Epidermal melanocyte (primary cell): ENCODE results near the gene NOTCH1.
"Not testable (repeated sequence)": the region's sequence is repeated elsewhere in the genome, so short reads cannot be mapped to it uniquely, and the experiment has no call there.

Experiments
- DNase-seq: peaks from one replicate; pipeline ENCODE4 v3.0.0; 2011; ENCODE audit warnings: low spot score; ENCODE audit not compliant: insufficient read length

NOTCH1 gene

DNA sequence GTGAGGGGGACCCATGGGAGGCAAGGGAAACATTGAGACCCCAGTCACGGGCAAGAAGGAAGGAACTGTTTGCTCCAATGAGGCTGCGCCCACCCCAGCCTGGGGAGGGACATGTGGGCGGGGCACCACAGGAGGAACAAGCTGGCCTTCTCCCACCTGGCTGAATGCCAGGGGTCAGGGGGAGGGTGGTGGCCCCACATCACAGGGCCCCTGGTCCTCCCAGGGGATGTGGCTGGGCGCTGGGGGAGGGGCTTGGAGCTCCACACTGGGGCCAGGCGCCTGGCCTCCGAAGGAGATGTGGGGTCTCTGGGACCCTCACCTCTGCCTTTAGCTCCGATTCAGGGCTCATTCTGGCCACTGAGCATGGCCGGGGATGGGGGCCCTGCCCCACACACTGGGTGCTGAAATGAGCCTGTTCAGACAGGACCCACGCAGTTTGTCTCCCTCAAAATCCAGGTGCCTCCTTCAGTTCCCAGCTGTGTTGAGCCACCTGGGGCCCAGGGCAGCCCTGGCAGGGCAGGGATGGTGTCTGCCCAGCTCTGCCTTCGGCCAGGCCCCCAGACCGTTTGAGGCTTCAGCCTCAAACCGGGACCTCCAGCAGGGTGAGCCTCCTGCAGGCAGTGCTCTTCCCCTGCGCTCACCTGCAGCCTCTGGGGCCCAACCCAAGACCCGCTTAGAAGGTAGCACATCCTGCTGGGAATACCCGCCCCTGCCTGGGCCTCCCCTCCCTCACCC is 33.2 kb upstream of the NOTCH1 start:
- no peak for DNase-seq

DNA sequence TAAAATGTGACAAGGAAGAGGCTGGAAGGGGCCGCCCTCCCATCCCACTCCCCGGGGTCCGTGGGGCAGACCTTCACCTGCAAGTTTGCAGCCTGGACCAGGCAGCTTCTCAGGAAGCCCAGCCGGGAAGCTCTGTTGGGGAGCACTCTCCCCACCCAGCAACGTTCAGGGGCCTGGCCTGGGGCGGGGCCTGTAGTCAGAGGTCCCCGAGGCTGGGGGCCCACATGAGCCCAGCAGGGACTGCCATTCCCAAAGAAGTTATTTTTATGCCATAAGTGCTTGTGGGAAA is 32.7 kb upstream of the NOTCH1 start:
- no peak for DNase-seq

DNA sequence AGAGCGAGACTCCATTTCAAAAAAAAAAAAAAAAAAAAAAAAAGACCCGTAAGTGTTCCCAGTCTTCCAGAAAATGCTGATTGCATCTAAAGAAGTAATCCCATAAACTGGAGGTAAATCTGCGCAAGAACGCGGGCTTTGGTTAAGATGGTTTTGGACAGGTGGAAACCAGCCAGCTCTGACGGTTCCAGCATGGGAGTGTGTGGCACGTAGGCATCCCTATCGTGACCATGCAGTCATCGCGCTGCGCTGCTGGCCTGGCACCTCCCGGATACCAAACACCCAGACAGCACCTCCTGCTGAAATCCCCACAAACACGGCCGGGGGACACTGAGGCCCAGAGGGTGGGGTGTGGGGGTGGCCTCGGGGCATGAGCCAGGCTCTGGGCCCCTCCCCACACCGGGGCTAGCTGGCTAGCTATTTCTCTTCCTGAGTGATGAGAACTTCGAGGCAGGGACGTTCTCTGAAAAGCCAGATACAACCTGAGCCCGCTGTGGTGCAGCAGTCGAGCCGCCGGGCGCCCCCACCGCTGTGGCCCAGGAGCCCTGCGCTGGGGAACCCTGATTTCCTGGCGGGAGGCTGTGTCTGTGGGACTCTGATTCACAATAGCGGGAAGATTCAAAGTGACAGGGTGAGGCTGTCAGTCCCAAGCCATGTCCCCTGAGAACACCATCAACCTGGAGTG is 32.2 kb upstream of the NOTCH1 start:
- DNase-seq = no peak

DNA sequence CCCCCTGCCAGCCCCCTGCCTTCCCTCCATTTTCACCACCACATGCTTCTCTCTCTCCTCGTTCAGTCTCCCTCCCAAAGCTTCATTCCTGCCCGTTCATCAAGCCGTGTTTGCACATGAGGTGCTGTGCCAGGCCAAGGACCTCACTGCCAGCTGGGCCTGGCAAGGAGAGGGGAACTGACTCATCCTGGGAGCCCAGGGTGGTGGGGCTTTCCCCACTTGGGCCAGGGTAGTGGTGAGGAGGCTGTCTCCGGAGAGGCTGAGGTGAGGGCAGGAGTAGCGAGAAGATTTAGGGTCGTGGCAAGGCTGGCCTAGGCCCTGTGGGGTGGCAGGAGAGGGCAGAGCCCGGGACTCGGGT is 30.4 kb upstream of the NOTCH1 start:
- DNase-seq = no peak

DNA sequence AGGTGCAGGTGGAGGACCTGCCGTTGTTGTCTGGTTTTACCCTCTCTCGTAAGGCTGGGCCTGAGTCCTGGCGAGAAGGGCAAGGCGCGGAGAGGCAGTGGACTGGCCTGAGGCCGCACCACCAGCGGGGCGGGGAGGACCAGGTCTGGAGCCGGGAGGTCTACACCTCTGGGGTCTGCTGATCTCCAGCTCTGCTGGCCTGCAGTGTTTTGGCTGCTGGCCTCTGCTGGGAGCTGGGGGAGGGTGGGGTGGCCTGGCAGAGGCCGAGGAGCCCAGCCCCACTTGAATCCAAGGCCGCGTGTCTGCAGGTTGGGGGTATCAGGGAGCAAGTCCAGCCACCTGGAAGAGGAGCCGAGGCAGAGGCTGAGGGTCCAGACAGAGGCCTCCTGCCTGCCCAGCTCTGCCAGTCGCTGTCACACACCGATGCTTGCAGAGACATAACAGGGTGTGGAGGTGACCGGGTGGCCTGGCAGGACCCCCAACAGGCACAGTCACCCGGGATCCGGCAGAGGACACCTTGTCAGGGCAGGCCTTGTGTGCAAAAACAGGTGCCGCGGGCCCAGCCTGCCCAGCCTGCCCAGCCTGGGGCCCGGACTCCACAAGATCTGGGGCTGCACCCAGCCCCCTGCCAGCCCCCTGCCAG is 29.9 kb upstream of the NOTCH1 start:
- DNase-seq = no peak

DNA sequence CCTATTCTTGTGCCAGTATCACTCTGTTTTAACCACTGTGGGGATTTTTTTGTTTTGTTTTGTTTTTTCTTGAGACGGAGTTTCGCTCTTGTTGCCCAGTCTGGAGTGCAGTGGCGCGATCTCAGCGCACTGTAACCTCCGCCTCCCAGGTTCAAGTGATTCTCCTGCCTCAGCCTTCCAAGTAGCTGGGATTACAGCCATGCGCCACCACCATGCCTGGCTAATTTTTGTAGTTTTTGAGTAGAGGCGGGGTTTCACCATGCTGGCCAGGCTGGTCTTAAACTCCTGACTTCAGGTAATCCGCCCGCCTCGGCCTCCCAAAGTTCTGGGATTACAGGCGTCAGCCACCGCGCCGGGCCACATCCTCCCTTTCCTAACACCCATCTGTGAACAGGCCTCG is 28.8 kb upstream of the NOTCH1 start:
- DNase-seq = not testable (repeated sequence)

DNA sequence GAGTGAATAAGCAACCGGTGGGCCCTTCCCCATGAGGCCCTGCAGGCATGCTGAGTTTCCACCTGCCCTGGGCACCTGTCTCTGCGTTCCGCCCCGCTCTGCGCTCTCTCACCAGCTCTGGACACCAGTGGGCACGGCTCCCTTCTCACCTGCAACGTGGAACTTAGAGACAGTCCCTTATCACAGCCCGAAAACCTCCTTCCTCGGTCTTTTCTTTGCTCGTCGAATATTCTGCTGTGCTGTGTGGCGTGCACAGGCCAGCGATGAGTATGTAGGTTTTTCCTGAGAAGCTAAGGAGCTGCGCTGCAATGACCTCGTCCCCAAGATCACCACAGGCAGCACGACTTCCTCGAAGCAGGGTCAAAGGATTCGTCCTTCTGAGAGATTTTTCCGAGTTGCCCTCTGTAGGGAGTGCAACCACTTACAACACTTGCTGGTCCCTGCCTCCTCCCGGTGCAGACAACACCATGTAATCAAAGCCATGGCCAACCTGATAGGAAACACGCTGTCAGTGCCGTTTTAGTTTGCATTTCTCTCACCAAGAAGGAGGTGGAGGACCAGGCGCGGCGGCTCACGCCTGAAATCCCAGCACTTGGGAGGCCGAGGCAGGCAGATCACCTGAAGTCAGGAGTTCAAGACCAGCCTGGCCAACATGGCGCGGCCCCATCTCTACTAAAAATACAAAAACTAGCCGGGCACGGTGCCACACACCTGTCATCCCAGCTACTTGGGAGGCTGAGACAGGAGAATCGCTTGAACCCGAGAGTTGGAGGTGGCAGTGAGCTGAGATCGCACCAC is 27.2 kb upstream of the NOTCH1 start:
- DNase-seq = no peak

DNA sequence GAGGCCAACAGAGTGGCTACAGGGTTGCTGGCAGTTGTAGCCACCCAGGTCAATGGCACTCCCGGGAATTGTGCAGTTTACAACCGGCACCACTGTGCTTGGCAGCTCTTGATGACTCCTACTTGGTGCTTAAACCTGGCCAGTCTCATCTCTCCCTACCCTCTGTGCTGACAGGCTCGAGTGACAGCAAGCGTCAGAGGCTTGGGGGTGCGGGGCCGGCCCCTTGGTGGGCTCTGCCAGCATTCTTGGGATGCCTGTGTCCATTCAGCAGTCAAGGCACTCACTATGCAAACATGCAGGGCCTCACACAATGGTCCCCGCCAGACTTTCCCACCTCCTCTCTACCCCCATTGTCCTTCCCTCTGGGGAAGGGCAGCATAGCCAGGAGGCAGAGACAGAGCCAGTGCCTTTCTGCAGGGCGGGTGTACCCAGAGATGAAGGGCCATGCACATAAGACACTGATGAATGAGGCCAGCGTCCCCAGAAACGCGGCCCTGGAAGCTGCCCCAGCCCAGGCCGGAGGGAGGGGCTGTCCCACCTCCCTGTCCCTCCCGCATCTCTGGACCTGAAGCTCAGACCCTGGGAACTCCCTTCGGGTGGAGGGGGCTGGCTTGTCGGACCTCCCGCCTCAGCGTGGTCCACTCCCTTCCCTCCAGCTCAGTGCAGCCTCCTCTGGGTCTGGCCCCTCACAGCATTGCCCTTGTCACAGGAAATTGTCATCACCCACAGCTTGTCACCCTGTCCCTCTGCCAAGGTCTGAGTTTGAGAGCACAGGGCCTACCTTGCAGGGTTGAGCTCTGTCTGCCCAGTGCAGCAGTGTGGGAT is 26.4 kb upstream of the NOTCH1 start:
- peak; percentile 54 for DNase-seq

DNA sequence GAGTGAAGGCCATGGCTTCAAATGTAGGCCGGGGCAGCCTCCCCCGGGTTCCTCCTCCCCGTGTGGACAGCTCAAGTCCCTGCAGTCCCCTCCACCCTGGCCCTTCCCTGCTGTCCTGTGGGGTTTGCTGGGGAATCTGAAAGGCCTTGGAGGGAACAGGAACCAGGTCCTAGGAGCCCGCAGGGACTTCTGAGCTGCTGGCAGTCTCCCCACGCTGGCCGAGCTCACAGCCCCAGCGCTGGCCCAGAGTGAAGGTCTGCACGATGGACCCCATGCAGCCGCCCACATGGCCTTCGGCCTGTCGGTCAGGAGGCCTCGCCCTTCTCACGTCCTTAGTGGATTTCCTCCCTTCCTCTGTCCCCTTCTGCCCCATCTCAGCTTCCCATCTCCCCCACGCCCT is 25.7 kb upstream of the NOTCH1 start:
- DNase-seq = no peak

DNA sequence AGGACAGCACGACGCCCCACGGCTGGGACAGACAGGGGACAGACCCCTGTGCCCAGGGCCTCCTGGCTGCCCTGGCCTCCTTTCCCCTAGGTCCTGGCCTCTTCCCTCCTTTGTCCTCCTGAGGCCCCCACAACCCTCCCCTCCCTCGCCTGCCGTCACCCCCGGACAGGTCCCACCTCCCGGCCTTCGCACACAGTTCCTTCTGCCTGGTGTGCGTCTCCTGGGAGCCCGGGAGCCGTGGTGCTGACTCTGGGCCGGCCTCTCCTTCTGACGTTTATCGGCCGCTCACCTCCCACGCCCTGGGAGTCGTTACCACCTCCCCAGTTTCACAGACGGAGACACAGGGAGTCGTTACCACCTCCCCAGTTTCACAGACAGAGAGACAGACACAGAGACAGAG is 25.1 kb upstream of the NOTCH1 start:
- no peak for DNase-seq

DNA sequence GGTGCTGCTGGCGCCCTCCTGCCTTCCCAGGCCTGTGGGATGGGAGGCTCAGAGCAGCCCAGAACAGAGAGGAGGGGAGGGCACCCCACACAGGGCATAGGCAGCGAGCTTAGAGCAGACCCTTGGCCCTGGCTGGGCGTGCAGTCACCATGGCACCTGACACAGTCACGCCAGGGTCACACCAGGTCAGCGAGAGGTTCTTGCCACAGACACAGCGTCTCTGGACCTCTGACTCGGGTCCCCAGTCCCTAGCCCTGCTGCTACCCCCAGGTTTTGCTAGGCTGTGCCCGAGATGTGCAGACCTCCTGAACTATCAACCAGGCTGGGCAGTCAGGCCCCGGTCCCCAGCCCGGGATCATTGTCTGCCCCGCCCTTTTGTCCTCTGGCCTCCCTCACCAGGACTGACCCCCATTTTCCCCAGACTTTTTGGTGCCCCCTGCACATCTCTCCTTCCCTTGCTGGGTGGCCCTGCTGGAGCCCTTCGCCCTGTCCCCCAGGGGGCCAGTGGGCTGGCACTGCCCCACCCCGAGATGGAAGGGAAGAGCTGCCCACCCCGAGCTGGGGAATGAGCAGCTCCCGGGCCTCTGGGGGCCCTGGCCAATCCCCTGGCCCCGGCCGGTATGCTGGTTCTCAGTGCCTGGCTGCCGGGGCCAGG is 24.5 kb upstream of the NOTCH1 start:
- DNase-seq = no peak

DNA sequence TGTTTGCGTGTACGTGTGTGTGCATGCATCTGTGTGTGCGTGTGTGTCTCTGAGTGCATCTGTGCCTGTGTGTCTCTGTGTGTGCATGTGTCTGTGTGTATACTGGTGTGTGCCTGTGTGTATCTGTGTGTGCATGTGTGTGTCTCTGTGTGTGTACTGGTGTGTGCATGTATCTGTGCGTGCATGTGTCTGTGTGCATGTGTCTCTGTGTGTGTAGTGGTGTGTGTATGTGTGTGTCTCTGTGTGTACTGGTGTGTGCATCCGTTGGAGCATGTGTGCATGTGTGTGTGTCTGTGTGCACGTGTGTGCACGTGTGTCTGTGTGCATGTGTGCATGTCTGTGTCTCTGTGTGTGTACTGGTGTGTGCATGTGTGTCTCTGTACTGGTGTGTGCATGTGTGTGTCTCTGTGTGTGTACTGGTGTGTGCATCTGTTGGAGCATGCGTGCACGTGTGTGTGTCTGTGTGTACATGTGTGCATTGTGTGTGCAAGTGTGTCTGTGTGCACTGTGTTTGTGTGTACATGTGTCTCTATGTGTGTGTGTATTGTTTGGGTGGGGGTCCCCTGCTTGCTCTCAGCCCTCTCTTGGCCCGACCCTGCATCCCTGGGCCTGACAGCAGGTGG is 23.8 kb upstream of the NOTCH1 start:
- DNase-seq = no peak

DNA sequence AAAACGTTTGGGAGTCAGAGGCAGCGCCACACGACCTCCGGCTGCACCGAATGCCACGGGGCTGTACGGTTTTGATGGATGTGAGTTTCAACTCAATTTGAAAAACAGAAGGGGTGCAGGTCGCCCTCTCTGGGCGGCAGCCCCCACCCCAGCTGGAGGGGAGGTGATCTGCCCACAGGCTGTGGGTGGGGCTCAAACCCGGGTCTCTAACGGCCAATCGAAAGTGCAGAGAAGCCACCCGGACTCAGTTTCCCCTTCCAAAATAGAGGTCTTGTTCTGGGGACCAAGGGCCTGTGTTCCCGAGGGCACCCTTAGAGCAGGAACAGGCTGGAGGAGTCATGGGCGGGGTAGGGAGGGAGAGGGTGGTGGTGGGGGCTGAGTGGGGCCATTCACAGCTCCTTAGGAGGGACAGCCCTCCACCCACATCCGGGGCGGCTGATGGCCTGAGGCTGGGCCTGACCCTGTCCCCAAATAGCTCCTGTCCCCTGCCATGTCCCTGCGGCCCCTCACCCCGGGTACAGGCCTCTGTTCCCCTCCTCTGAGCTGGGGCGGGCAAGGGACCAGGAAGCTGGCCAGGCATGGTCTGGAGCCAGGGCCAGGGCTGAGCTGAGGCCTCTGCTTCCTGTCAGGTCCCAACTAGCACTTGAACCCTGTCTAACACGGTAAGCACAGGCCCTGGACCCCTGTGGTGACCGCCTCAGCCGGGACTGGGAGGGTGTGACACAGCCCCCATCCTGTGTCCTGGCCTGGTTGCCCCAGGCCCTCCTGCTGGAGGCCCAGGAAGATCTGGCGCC is 22.6 kb upstream of the NOTCH1 start:
- DNase-seq = no peak

DNA sequence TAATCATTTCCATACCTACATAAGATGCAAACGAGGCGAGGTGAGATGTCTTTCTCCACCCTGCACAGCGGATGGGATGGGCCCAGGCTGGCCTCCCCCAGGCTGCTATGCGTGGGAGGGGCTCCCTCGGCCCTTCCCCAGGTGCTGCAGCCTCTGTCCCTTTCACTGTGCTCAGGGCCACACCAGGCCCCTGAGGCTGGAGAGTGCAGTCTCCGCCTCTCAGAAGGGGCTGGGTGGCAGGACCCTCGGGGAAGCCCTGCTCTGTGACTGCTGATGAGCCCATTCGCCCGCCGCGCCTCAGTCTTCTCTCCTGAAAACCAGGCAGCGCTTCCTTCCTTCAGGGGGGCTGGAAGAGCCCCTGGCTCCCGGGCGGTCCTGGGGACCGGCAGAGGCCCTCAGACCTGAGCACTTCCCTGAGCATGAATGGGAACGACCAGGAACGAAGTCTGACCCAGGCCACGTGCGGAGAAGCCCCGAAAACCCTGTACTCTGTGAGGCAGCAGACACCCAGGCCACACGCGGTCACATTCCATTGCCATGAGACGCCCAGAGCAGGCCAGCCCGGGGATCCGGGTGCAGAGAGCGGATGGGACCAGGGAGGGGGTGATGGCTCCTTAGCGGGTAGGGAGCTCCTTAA is 21.9 kb upstream of the NOTCH1 start:
- peak; percentile 83 for DNase-seq

DNA sequence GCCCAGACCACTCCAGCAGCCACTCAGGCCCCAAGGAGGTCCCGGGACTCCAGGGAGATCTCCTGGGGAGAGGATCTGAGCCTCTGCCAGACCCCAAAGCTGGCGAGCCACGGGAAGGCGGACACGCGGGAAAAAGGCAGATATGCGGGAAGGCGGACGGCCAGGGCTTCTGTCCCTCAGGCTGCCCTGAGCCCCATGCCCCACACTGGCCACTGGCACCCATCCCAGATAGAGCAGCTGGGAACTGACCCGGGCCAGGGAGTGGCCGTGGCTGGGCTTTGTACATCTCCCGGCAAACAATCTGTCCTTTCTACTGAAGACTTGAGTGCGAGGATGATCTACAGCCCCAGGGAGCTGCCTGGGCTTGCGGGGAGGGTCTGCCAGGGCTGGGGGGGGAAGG is 21.1 kb upstream of the NOTCH1 start:
- DNase-seq = peak; percentile 86

DNA sequence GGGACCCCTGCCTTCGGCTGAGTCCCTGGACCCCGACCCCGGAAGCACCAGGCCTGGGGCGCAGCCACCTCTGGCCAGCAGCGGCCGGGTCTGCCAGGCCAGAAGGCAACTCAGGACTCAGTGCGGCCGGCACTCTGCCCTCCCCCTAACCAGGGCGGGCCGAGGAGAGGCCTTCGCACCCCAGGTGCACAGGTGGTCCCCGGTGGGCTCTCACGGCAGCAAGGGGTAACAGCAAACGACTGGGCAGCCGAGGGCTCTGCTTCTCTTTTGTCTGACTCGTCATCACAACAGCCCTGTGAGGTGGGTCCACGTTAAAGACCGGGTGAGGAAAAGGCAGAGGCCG is 20.7 kb upstream of the NOTCH1 start:
- DNase-seq = no peak

DNA sequence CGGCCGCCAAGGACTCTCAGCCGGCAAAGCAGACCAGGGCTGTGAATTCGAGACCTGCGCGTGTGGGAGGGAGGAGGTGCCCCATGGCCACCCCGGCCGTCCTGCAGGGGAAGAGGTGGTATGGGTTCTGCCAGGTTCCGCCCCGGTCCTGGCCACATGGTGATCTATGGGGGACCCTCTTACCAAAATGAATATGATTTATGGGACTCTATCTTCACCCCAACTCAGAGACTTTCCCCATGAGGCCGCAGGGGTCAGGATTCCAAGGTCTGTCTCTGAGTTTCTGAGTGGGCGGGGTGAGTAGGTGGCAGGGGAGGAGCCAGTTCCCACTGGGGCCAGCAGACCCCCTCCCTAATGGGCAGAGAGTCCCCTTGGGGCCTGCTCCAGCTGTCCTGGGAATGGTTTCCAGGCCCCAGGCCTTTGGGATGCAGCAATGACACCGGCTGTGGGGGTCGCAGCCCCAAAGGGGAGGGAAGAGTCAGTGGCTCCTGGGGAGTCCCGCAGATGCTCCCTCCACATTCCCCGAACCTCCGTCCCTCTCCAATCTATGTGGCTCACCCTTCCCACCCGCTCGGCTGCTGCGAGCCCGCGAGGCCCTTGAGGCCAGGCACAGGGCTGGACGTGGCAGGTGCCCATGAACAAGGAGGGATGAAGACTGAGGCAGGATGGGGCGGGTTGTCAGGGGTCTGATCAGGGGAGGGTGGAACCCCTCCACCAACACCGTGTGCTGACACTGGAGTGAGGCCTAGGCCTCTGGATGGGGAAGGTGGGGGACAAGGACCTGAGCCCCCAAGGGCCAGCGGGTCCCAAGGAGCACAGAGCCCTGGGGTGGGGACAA is 20.1 kb upstream of the NOTCH1 start:
- DNase-seq = no peak

DNA sequence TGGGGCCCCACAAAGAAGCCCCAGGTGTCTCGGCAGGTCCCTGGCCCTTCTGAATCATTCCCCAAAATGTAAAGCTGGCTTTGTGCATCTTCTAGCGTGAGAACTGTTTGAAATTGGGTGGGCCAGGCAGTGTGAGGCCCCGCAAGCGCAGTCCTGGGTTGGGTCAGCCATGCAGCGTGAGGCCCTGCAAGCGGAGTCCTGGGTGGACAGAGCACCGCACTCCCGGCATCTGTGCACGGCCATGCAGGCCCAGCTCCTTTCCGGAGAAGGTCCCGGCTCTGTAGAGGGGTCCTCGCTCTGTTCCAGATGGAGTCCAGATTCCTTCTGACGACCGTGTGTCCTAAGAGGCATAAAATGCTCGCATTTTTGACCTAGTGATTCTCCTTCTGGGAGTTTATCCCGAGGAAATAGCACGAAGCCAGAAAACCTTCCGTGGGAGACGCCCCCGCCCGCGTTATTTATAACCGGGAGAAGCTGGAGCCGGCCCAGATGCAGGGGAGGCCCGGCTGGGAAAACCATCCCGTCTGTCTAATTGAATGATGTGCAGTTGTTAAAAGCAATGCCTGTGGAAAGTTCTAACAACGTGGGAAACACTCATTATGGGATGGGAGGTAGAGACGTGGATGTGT is 19.4 kb upstream of the NOTCH1 start:
- no peak for DNase-seq
